GM12878 (cell line): ENCODE measurements around the gene YWHAG. TPM values are rescaled to one million over a fixed set of nuclear protein-coding genes. Genes with fewer than 3 reads are reported as not detected.

Source experiments
- ATF7 ChIP-seq: fragments of 450-650 bp; IDR thresholded peaks from 2 replicates; pipeline ENCODE4 v1.6.1; 2016; ENCODE audit warnings: low read depth, mild to moderate bottlenecking
- NFXL1 ChIP-seq: fragments of 450-650 bp; IDR thresholded peaks from 2 replicates; pipeline ENCODE4 v1.6.1; 2017; ENCODE audit warnings: antibody characterized with exemption, mild to moderate bottlenecking, borderline replicate concordance
- STAT1 ChIP-seq: fragments of 450-650 bp; conservative IDR thresholded peaks from 2 replicates; pipeline ENCODE4 v1.6.1; 2014; ENCODE audit warnings: antibody characterized with exemption, mild to moderate bottlenecking
- polyA plus RNA-seq, 11 experiments: library from polyadenylated mRNA; depleted of rRNA in 4 of 11; unstranded in 6 of 11; stranded (reverse) in 5 of 11; fragments of >200 nt; fragmentation: Nextera tagmentation in 4 of 11; fragmentation: Illumina TruSeq in 1 of 11; extraction: Ambion mirVana in 4 of 11; extraction: Trizol in 1 of 11; gene quantifications; 1 replicate in 1 of 11; 2 replicates in 10 of 11; pipeline versions ENCODE4 v1.2.1 to v1.2.3, GENCODE V29; 2011 to 2016; ENCODE audit warnings: inconsistent platforms in 2 of 11, missing spikeins in 2 of 11, low read depth in 1 of 11
- total RNA-seq, 4 experiments: library from RNA; depleted of rRNA in 3 of 4; stranded (reverse); fragments of >200 nt in 3 of 4; fragmentation: Illumina TruSeq in 1 of 4; extraction: Trizol in 1 of 4; gene quantifications; 2 replicates each; pipeline versions ENCODE4 v1.2.1 to v1.2.3, GENCODE V29; 2013 to 2021
- TF ChIP-seq, protein P1 (sequence below): fragments of 150-350 bp; IDR thresholded peaks from 2 replicates; pipeline ENCODE4 v1.6.1; 2016; ENCODE audit warnings: low read depth, low read length
- TF ChIP-seq, protein P2 (sequence below): IDR thresholded peaks from 2 replicates; pipeline ENCODE4 v1.6.1; 2011; ENCODE audit warnings: mild to moderate bottlenecking, low read depth, low read length, moderate library complexity; ENCODE audit not compliant: insufficient replicate concordance
- TF ChIP-seq, protein P3 (sequence below): fragments of 450-650 bp; conservative IDR thresholded peaks from 2 replicates; pipeline ENCODE4 v1.6.1; 2017; ENCODE audit warnings: mild to moderate bottlenecking, moderate library complexity

The YWHAG gene
- total and polyA plus RNA-seq, 10 of the 15 experiments (the other 5 are each of a cell fraction or from before 2014, with no cell fraction given), result 20.2 to 157 (median 41.3) TPM

DNA sequence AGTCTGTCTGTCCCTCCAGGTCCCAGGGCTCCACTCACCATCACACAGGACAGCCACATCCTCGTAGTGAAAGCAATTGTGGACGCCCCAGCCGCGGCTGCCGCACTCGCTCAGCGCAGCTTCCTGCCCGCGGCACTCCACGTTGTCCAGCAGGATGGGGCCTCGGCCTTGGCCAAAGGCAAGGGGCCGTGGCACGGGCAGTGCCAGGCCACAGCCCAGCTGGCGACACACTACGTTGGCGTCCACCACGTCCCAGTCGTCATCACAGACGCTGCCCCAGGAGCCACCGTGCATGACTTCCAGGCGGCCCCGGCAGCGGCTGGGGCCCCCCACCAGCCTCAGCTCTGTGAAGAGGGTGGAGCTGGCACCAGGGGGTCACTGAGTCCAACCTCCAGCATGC lies 41.5 kb upstream of the YWHAG start (continued):
- TF ChIP-seq STAT1, result no peak
- TF ChIP-seq, protein P1, sequence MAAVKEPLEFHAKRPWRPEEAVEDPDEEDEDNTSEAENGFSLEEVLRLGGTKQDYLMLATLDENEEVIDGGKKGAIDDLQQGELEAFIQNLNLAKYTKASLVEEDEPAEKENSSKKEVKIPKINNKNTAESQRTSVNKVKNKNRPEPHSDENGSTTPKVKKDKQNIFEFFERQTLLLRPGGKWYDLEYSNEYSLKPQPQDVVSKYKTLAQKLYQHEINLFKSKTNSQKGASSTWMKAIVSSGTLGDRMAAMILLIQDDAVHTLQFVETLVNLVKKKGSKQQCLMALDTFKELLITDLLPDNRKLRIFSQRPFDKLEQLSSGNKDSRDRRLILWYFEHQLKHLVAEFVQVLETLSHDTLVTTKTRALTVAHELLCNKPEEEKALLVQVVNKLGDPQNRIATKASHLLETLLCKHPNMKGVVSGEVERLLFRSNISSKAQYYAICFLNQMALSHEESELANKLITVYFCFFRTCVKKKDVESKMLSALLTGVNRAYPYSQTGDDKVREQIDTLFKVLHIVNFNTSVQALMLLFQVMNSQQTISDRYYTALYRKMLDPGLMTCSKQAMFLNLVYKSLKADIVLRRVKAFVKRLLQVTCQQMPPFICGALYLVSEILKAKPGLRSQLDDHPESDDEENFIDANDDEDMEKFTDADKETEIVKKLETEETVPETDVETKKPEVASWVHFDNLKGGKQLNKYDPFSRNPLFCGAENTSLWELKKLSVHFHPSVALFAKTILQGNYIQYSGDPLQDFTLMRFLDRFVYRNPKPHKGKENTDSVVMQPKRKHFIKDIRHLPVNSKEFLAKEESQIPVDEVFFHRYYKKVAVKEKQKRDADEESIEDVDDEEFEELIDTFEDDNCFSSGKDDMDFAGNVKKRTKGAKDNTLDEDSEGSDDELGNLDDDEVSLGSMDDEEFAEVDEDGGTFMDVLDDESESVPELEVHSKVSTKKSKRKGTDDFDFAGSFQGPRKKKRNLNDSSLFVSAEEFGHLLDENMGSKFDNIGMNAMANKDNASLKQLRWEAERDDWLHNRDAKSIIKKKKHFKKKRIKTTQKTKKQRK, result no peak
- TF ChIP-seq NFXL1, result no peak
- TF ChIP-seq, protein P2, sequence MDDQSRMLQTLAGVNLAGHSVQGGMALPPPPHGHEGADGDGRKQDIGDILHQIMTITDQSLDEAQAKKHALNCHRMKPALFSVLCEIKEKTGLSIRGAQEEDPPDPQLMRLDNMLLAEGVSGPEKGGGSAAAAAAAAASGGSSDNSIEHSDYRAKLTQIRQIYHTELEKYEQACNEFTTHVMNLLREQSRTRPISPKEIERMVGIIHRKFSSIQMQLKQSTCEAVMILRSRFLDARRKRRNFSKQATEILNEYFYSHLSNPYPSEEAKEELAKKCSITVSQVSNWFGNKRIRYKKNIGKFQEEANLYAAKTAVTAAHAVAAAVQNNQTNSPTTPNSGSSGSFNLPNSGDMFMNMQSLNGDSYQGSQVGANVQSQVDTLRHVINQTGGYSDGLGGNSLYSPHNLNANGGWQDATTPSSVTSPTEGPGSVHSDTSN, result no peak
- no peak for TF ChIP-seq ATF7
- TF ChIP-seq, protein P3, sequence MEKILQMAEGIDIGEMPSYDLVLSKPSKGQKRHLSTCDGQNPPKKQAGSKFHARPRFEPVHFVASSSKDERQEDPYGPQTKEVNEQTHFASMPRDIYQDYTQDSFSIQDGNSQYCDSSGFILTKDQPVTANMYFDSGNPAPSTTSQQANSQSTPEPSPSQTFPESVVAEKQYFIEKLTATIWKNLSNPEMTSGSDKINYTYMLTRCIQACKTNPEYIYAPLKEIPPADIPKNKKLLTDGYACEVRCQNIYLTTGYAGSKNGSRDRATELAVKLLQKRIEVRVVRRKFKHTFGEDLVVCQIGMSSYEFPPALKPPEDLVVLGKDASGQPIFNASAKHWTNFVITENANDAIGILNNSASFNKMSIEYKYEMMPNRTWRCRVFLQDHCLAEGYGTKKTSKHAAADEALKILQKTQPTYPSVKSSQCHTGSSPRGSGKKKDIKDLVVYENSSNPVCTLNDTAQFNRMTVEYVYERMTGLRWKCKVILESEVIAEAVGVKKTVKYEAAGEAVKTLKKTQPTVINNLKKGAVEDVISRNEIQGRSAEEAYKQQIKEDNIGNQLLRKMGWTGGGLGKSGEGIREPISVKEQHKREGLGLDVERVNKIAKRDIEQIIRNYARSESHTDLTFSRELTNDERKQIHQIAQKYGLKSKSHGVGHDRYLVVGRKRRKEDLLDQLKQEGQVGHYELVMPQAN, result no peak
